Astrocyte (in vitro differentiated cells and primary cell): ENCODE measurements around the gene TRIM67. TPM values are rescaled to one million over a fixed set of nuclear protein-coding genes. Genes with fewer than 3 reads are reported as not detected.

Experiments used
- DNase-seq: peaks from one replicate; pipeline ENCODE4 v3.0.0-alpha.2; 2010; ENCODE audit warnings: low read depth
- FAIRE-seq: peaks from 2 replicates; lab custom pipeline; 2011; peaks lifted over from hg19 to GRCh38; lab: Jason Lieb, UNC
- H2AFZ ChIP-seq: 2 replicates; pipeline ENCODE4 v1.6.0; 2012; ENCODE audit warnings: low read depth, low read length, inconsistent platforms
- H3K27ac ChIP-seq: 2 replicates; pipeline ENCODE4 v1.5.1; 2011; ENCODE audit warnings: low read depth, low read length, inconsistent platforms
- H3K27me3 ChIP-seq: 2 replicates; pipeline ENCODE4 v1.6.0; 2011; ENCODE audit warnings: low read length, inconsistent platforms; ENCODE audit not compliant: insufficient read depth
- H3K36me3 ChIP-seq: 2 replicates; pipeline ENCODE4 v1.5.1; 2011; ENCODE audit warnings: low read length, inconsistent platforms; ENCODE audit not compliant: insufficient read depth
- H3K4me1 ChIP-seq: 2 replicates; pipeline ENCODE4 v1.5.1; 2011; ENCODE audit warnings: low read length, inconsistent platforms; ENCODE audit not compliant: insufficient read depth
- H3K4me2 ChIP-seq: 2 replicates; pipeline ENCODE4 v1.6.0; 2012; ENCODE audit warnings: low read length, inconsistent platforms
- H3K4me3 ChIP-seq: 2 replicates; pipeline ENCODE4 v1.5.1; 2011; ENCODE audit warnings: low read depth, mild to moderate bottlenecking, low read length, inconsistent platforms; ENCODE audit not compliant: insufficient read depth
- H3K79me2 ChIP-seq: 2 replicates; pipeline ENCODE4 v1.6.0; 2012; ENCODE audit warnings: mild to moderate bottlenecking, low read length, inconsistent platforms; ENCODE audit not compliant: insufficient read depth
- H3K9ac ChIP-seq: 2 replicates; pipeline ENCODE4 v1.6.0; 2012; ENCODE audit warnings: mild to moderate bottlenecking, low read length, inconsistent platforms
- H3K9me3 ChIP-seq: 2 replicates; pipeline ENCODE4 v1.5.1; 2012; ENCODE audit warnings: low read depth, mild to moderate bottlenecking, low read length, inconsistent platforms; ENCODE audit not compliant: insufficient read depth
- H4K20me1 ChIP-seq: 2 replicates; pipeline ENCODE4 v1.6.0; 2012; ENCODE audit warnings: low read length, inconsistent platforms; ENCODE audit not compliant: insufficient read depth
- H3K27ac Mint-ChIP-seq: one replicate; pipeline ENCODE4 v1.8.0; 2021; ENCODE audit warnings: mild to moderate bottlenecking, mixed read lengths; ENCODE audit not compliant: unreplicated experiment
- H3K27me3 Mint-ChIP-seq: one replicate; pipeline ENCODE4 v1.8.0; 2021; ENCODE audit warnings: low read depth, mixed read lengths; ENCODE audit not compliant: unreplicated experiment
- H3K36me3 Mint-ChIP-seq: one replicate; pipeline ENCODE4 v1.8.0; 2021; ENCODE audit warnings: low read depth, mixed read lengths; ENCODE audit not compliant: unreplicated experiment
- H3K4me1 Mint-ChIP-seq: one replicate; pipeline ENCODE4 v1.8.0; 2021; ENCODE audit warnings: low read depth, mixed read lengths; ENCODE audit not compliant: unreplicated experiment
- H3K4me3 Mint-ChIP-seq: one replicate; pipeline ENCODE4 v1.8.0; 2021; ENCODE audit warnings: mild to moderate bottlenecking, moderate library complexity, mixed read lengths; ENCODE audit not compliant: unreplicated experiment
- H3K9me3 Mint-ChIP-seq: one replicate; pipeline ENCODE4 v1.8.0; 2021; ENCODE audit warnings: mild to moderate bottlenecking, mixed read lengths; ENCODE audit not compliant: unreplicated experiment
- CTCF ChIP-seq: IDR thresholded peaks from 2 replicates; pipeline ENCODE4 v1.5.1; 2011; ENCODE audit warnings: low read depth, mild to moderate bottlenecking, inconsistent platforms, low read length, moderate library complexity; ENCODE audit not compliant: insufficient read depth
- EZH2 ChIP-seq: IDR thresholded peaks from 2 replicates; pipeline ENCODE4 v1.6.1; 2012; ENCODE audit warnings: mild to moderate bottlenecking, low read length, inconsistent platforms; ENCODE audit not compliant: insufficient read depth
- total RNA-seq: library from RNA; stranded (reverse); gene quantifications from 2 replicates; pipeline ENCODE4 v1.2.1, GENCODE V29; 2021

Gene TRIM67
- total RNA-seq, 1 donor from 2014 or later: 0.89 TPM

GRCh38 chr1:231171623-231172197 lies 9.9 kb downstream of the TRIM67 start:
- TF ChIP-seq CTCF (no peak), EZH2 (no peak)
- no peak for FAIRE-seq

GRCh38 chr1:231172411-231172810 lies 10.6 kb downstream of the TRIM67 start:
- Mint-ChIP-seq H3K36me3 (peaks cover 3% of the 10 kb centered on the region), H3K9me3 (no peaks in the 10 kb centered on the region), H3K27ac (no peak overlapping the region), H3K27me3 (peaks cover 23% of the 10 kb centered on the region), H3K4me1 (peaks cover 20% of the 10 kb centered on the region), H3K4me3 (no peak overlapping the region)
- H3K27me3 ChIP-seq: peaks cover 14% of the 10 kb centered on the region
- H3K9me3 ChIP-seq: no peaks in the 10 kb centered on the region
- no peak overlapping the region for H3K4me3 ChIP-seq
- no peak overlapping the region for H3K27ac ChIP-seq
- no peaks in the 10 kb centered on the region for H3K36me3 ChIP-seq
- DNase-seq: no peak
- no peak overlapping the region for H3K9ac ChIP-seq
- no peaks in the 10 kb centered on the region for H3K4me1 ChIP-seq
- H3K4me2 ChIP-seq: no peak overlapping the region
- no peaks in the 10 kb centered on the region for H4K20me1 ChIP-seq
- no peak for TF ChIP-seq EZH2
- no peak for TF ChIP-seq CTCF
- no peaks in the 10 kb centered on the region for H3K79me2 ChIP-seq
- H2AFZ ChIP-seq: no peak overlapping the region
- no peak for FAIRE-seq

More at GRCh38 chr1:231171623-231172197, 9.9 kb downstream of the TRIM67 start:
- Mint-ChIP-seq H3K4me1 (peaks cover 20% of the 10 kb centered on the region), H3K4me3 (no peak overlapping the region), H3K27ac (peak overlapping the region; percentile 34), H3K36me3 (peaks cover 3% of the 10 kb centered on the region), H3K27me3 (peaks cover 24% of the 10 kb centered on the region), H3K9me3 (no peaks in the 10 kb centered on the region)
- H3K4me3 ChIP-seq: no peak overlapping the region
- no peak overlapping the region for H3K4me2 ChIP-seq
- H3K79me2 ChIP-seq: no peaks in the 10 kb centered on the region
- H3K9me3 ChIP-seq: no peaks in the 10 kb centered on the region
- no peak overlapping the region for H3K27ac ChIP-seq
- peaks cover 9% of the 10 kb centered on the region for H3K27me3 ChIP-seq
- H3K4me1 ChIP-seq: no peaks in the 10 kb centered on the region
- no peaks in the 10 kb centered on the region for H3K36me3 ChIP-seq
- no peak overlapping the region for H2AFZ ChIP-seq
- no peaks in the 10 kb centered on the region for H4K20me1 ChIP-seq
- DNase-seq: no peak
- no peak overlapping the region for H3K9ac ChIP-seq

- H3K79me2 ChIP-seq: no peaks in the 10 kb centered on the region
- H3K36me3 ChIP-seq: no peaks in the 10 kb centered on the region
- H3K27ac ChIP-seq: no peak overlapping the region
- Mint-ChIP-seq H3K36me3 (peaks cover 5% of the 10 kb centered on the region), H3K27ac (no peak overlapping the region), H3K4me1 (peaks cover 20% of the 10 kb centered on the region), H3K4me3 (no peak overlapping the region), H3K9me3 (peaks cover 2% of the 10 kb centered on the region), H3K27me3 (peaks cover 30% of the 10 kb centered on the region)
- no peaks in the 10 kb centered on the region for H3K9me3 ChIP-seq
- no peak overlapping the region for H3K9ac ChIP-seq
- no peak for FAIRE-seq
- no peak for DNase-seq
- H3K27me3 ChIP-seq: peaks cover 24% of the 10 kb centered on the region
- H2AFZ ChIP-seq: no peak overlapping the region
- H3K4me1 ChIP-seq: no peaks in the 10 kb centered on the region
- no peaks in the 10 kb centered on the region for H4K20me1 ChIP-seq
- no peak overlapping the region for H3K4me2 ChIP-seq
- TF ChIP-seq CTCF (no peak), EZH2 (no peak)
- no peak overlapping the region for H3K4me3 ChIP-seq
These were observed 14.6 kb downstream of the TRIM67 start for GRCh38 chr1:231176421-231176820.
